ENCODE measurements around the gene TSTD2.

Gene TSTD2

DNA sequence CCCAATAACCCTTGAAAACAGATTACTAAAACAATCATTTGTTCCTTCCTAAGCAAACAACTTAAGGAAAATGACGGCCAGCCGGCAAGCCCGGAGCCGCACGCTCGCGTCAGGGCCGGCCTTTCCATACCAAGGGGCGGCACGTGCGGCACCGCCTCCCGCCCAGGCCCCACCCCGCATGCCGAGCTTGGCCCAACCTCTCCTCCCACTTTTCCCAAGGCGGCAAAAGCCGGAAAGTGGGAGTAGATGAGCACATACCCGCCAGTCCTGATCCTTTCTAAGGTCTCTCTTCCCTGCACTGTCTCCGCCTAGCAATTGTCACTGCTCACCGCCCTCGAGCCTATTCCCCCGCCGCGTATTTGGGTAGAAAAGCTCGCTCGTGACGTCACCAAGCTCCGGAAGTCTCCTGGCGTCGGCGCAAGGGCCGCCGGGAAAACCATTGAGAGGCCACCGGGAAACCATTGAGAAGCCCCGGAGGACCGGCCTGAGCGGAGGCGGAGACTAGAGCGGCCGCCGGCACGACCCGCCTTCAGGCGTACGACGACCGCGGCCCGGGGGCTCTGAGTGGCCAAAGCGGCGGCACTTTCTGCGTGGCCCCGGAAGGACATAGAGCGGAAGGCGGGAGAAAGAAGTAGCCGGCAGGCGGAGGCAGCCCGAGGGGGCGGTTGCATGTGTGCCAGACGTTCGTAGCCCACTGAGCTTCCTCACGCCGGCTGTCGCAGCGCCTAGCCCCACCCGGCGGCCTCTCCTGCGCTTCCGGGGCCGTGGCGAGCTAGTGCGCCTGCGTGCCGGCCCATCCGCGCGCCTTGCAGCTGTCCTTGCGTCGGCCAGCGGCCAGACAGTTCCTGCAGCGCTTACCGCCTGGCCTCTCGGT is at the start of gene TSTD2, which contains the start of gene NCBP1:
Gene TSTD2 (minus strand): TSS at position 384 of the 874 bp plus-strand sequence. CDS start 5,806 bp downstream, outside the sequence.
Gene NCBP1 (plus strand): TSS at position 837 of the 874 bp plus-strand sequence. CDS start 61 bp downstream, outside the sequence.
- DNase-seq, result peak; percentile 100

DNA sequence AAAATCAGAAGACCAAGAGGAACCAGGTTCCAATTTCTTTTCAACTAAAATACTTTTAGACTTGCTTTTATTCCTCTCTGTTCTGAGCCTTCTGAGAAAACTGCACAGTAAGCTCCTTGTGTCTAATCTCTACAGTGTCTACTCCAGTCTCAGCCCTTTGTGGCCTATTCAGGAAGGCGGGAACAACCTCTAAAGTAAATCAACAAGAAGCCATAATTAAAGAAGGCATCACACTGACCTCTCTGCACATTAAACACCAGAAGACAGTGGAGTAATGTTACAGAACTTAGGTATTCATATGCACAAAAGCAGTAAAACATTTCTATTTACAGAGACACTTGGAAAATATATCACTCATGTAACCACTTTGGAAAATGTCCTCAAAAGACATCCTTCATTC is 49.1 kb upstream of the TSTD2 start:
- peak; percentile 59 for DNase-seq

DNA sequence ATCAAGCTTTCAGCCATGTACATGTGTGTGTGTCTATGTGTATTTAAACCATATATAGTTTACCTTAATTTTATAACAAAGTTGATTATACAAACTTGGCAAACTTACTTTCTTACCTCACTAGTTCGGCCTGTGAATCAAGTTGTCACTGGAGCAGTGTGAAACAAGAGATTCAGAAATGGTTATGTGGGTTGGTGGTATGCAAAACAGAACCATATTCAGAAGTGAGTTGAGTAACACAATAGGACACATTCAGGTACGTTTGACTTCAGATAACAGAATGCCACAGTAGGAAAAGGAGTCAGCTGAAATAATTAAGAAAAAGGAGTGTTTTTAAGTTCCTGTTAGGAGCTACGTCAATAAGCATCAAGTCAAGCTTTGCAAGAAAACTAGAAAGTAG is 42.5 kb upstream of the TSTD2 start:
- no peak for DNase-seq

DNA sequence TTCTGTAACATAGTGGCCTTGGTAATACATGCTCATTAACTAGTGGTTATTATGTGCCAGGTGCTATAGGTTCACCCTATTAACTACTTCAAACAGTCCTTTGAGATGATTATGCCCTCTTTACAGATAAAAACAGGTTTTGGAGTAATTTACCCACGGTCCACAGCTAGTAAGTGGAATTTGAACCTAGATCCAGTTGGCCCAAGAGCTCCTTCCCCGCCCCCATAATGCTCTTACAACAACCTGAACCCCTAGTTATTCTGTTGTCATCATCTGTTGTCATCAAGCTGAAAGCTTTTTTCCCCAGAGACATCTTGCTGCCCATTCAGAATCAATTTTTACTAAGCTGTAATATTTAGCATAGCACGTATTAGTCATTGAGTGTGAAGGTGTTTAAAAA is 40.8 kb upstream of the TSTD2 start:
- DNase-seq, result no peak

DNA sequence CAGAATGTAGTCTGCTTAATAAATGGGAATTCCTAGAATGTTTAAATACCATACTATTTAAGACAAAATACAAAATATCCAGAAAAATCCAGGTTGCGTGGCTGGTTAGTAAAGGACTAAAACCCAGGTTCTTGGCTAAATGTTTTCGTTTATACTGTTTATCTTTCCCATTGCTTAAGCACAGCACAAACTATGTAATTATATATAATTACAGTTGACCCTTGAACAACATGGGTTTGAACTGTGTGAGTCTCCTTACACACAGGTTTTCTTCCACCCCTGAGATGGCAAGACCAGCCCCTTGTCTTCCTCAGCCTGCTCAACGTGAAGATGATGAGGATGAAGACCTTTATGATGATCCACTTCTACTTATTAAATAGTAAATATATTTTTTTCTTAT is 39.2 kb upstream of the TSTD2 start:
- peak; percentile 82 for DNase-seq

DNA sequence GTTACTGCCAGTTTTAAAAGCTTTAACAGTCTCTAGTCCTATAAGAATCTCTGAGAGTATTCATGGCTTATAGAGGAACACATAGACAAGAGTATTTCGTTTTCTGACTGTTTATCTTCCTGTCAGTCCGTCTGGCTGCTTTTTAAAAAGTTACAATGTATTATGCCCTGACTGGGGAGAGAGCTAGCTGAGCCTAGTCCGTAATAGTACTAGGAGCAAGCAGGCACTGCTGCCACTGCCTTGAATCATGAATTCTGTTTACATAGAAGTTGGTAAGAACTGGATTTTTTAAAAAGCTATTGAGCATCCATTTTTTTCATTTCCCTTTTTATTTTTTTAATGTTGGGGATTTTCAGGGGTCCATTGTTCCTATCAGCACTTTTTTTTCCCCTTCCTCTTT is 37.4 kb upstream of the TSTD2 start:
- DNase-seq, result no peak

DNA sequence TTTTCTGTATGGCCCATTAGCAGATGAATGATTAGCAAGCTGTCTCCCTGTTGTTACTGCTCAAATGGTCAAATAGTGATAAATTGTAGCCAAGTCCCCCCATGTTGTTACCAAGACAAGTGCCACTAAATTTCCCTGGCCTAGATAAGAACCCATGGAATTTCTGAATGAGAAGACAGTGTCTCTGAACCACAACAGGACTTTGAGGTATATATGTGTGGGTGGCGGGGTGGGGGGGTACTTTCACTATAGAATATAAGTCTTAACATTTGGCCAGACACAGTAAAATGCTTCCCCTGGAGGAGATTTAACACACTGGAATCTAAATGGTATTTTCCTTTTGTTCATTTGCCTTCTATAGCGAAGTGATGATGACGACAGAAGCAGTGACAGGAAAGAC is 35.3 kb upstream of the TSTD2 start:
- DNase-seq, result no peak

DNA sequence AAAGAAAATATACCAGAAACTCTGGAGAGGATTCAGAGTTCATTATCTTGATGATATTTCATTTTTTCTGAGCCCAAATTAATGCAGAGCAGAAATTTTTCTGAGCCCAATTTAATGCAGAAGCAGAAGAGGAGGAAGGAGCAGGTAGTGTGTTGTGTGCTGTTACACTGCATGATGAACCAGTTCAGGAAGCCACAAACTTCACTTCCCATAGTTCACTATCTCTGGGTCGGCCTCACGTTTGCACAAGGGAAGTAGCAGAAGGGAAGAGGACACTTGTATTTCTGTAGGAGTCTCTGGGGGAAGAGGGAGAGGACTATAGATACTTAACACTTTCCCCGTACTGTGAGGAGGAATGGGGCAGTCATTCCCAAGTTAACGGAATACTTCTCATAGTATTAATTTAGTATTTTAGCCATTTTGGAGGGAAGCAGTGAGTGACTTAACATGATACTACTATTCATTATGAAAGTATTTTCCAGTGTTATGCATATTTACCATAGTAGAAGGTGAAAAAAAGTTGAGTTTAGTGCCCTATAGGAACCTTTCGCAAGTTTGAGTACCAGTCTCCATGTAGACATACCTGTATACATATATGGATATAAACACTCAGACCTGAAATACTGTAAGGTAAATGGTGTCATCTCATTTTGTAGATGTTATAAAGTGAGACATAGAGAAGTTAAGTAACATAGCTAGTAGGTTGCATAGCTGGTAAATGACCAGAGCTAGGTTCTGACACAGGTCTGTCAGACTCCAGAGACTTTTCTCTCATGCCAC is 33.9 kb upstream of the TSTD2 start:
- DNase-seq, result no peak

DNA sequence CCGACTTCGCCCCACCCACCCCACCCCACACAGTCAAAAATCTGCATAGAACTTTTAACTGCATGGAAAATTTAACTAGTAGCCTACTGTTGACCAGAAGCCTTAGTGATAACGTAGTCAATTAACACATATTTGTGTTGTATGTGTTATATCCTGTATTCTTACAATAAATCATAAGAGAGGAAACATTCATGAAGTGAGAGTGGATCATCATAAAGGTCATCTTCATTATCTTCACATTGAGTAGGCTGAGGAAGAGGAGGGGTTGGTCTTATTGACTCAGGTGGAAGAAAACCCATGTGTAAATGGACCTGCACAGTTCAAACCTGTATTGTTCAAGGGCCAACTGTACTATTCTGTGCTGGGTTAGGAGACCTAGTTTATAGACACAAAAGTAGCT is 32.6 kb upstream of the TSTD2 start:
- no peak for DNase-seq

DNA sequence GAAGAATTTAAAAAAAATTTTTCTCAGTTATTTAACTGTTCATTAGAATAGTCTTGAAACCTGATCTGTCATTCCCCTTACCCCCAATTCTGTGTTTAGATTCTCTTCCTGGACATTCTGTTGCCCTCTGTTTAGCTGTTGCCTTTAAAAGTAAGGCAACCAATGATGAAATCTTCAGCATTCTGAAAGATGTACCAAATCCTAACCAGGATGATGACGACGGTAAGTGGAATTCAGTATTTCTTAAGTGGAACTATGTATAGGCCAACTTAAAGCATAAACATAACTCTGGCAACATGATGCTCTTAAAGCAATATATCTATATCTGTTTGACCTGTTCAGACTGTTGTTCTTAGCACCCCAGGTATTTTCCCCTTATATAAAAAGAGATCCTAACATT is 27.7 kb upstream of the TSTD2 start:
- no peak for DNase-seq

DNA sequence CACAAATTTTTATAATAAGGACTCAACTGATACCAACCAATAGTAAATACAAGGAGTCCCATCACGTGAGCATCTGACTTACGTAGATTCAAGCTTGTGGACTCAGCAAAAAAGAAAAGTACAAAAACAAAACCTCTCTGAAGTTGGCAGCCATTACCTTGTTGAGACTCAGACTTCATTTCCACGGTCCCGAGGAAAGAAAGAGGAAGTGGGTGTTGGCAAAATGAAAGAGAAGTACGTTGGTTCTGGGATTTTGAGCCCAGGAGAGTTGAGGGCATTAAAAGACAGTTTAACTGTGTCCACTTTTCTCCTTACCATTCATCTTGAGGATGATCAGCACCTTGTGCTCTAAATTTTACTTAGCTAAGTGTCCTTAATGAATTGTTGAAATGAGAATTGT is 27.2 kb upstream of the TSTD2 start:
- no peak for DNase-seq

DNA sequence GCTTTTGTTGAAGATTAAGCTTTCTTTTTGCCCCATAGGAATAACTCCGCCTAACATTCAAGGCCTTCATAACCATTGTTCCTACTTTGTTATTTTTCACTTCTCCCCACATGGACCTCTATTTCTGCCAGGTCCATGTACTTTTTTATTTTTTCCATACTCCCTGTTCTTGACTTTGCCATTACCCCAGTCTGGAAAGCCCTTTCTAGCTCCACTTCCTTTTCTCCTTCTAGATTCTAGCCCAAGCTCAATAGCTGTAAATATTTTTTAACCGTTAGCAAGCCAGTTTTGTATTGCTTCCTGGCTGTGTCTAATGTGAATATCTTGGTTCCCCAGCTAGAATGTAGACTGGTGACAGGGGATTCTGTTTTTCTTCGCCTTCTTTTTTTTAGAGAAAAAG is 26.6 kb upstream of the TSTD2 start:
- no peak for DNase-seq

DNA sequence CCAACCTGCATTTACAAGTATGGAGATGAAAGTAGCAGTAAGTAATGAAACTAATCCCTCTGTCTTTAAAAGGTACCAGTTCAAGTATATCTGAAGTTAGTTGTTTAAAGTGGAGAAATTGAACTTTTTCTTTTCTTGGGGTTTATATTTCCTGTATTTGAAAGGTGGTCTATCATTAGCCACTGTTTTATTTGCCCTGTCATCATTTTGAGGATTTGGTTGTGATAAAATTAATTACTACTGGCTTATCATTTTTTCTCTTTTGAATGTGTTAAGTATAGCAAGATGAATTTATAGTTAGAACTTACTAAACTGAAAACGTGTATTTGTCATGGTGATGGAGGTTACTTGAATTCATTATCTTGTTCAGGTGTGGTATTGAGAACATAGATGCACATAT is 25.5 kb upstream of the TSTD2 start:
- no peak for DNase-seq

DNA sequence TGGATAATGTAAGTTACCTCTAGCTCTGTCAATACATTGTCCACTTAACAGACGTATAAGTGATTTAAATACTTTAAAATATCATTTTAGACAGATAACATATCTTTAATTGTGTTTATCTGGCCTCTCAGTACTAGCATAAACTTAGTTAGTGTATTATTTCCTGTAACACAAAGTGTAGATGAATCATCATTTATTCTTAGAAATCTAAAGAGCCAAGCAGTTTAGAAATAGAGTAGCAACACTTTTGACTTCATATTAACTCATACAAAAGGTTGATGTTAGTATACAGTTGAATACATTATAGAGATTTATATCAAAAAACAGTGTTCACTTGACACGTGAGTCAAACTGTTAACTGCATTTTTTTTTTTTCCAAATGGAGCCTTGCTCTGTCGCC is 18.5 kb upstream of the TSTD2 start:
- DNase-seq, result no peak

DNA sequence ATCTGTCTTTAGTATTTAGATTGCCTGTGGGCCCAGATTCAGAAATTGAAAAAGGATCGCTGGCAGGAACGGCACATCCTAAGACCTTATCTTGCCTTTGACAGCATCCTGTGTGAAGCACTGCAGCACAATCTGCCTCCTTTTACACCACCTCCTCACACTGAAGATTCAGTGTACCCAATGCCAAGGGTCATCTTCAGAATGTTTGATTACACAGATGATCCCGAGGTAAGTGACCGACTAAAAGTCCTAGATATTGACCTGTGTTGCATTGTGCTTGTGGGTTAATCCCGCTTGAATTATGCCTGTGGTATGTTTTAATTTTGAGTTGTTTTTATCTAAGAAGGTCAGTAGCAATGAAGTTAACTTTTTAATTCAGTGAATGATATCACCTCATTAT is 14.8 kb upstream of the TSTD2 start:
- DNase-seq, result no peak

DNA sequence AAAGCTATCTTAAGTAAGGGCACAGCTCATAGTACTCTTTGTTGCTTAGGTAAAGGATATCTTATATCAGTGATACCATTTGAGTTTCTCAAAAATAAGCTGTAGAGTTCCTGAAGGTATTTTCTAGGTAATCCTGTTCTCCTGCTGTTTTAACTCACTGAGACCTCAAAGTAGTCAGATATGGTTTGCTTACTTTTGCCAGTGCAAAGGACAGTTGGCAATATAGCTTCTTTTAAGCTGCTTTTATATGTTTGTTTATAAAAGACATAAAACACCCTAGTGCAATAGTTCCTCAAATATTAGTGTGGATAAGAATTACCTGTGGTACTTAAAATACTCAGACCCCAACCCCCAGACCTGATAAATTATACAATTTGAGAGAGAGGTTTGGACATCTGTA is 12.6 kb upstream of the TSTD2 start:
- no peak for DNase-seq

DNA sequence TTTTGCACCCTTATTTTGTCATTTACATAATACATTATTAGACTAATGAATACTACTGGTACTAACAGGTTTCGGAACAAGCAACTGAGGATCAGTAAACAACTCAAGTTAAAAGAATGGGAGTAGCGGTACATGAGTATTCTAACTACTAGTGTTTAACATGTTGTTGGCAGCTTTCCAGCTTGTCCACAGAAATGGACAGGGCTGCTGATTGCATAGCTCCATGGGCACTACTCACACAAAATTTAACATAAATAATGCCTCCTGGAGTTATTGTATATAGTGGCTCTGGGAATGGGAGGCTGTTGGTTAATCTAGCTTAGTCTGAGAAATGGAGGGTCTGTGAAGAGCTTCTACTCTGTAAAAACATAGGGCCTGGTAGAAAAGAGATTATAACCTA is 7.2 kb upstream of the TSTD2 start:
- DNase-seq, result peak; percentile 89

DNA sequence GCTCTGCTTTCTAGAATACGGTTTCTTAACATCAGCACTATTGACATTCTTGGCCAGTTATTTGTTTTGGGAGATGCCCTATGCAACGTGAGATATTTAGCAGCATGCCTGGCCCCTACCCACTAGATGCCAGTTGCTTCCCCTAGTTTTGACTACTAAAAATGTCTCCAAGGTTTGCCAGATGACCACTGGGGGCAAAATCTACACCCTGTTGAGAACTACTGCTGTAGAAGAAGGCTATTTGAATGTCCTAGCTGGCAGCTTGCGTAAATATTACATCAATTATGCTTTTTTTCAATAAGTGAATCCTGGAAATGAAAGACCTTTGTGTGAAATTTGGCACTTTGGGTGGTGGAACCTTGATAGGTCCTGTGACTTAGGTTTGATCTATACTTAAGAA is 5.5 kb upstream of the TSTD2 start:
- peak; percentile 66 for DNase-seq

DNA sequence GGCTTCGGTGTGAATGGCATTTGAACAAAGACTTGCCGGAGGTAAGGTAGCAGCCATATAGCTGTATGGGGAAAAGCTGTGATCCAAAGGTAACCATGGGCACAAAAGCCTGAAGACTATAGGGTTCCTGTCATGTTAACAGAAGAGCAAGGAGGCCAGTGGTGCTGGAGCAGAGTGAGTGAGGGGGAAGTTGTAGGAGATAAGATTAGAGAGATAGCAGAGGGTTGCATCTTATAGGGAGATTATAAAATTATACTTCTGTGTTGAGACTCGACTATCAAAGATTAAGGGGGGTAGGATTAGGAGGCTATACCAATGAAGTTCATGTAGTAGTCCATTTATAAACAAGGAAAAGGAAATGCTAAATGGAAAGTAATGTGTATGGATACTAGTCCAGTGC is 3.7 kb upstream of the TSTD2 start:
- DNase-seq, result peak; percentile 29

DNA sequence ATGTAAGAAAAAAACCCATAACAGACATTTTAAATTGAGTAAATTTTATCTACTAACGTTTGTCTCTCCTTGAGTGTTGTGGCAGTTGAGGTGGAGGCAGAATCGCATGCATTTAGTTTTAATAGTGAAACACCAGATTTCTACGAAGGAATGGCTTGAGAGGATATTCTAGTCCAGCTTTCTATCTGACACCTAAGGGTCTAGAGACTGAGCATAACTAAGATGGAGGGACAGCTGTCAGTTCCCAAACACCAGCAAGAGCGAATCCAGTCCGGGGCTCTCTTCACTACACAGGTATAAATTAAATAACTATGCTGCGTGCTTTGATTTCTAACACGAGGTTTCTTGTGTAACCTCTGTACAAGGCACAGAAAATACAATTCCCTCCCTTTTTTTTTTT is 1.9 kb upstream of the TSTD2 start:
- peak; percentile 42 for DNase-seq

DNA sequence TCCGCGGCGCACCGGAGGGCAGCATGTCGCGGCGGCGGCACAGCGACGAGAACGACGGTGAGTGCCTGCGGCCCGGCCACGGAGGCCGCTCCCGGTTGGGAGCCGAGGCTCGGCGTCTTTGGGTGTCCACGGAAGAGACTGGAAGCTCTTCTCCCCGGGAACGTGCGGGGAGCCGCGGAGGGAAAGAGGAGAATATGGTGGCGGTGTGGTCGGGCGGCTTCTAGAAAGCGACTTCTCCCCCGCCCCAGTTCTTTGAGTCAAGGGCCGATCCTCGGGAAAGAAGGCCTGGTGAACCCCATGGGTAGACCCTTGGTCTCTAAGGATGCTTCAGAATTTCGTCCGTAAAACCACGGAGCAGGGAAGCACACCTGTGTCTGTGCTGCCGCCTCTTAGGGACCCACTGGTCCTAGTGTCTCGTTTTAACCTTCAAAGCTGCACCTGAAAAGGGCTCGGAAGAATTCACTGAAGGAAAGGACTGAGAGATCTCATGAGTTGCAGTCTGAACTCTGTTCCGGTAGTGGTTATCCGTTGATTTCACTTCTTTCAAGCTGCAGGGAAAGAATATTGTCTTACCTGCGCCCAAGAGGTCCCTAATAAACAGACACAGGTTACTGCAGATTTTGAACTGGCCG is 807 bp upstream of the TSTD2 start:
- peak; percentile 70 for DNase-seq

DNA sequence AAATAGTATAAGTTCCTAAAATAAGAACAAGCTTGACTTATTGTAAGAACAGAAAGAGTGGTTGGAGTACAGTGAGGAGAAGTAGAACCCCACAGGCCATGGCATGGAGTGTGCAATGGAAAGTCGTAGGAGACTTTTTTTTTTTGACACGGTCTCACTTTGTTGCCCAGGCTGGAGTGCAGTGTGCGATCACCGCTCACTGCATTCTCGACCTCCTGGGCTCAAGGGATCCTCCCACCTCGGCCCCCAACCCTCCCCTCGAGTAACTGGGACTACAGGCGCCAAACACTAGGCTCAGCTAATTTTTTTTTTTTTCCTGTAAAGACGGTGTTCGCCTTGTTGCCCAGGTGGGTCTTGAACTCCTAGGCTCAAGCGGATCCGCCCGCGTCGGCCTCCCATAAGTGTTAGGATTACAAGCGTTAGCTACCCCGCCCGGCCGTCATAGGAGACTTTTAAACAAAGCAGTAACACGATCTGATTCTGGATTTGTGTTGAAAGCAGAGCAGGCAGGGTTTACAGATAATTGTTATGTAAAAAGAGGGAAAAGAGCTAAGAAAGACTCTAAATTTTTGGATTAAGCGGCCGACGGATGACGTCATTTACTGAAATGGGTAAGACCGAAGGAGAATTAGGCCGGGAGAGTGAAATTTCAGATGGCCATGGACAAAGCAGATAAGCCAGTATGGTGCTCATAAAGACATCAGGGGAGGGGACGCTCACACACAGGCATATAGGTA is 752 bp downstream of the TSTD2 start:
- peak; percentile 93 for DNase-seq

DNA sequence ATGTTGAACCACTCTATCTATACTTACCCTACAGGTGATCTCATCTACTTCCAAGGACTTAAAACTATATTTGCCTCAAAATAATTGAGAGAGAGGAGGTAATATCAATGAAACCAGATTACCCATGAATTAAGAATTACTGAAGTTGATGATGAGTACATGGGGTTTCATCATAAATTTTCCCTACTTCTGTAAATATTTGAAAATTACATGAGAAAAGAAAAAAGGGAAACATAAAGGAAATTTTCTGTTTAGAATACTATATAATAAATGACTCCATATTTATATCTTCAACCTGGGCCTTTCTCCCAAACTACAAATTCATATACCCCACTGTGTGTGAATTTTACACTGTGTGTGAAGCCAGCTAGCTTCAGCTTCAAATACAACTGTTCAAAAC is 2.6 kb downstream of the TSTD2 start:
- no peak for DNase-seq

Data from NCI-H69 (cell line).